Liver (tissue), 3 donors: ENCODE measurements around the gene MEIOB.
A peak's percentile ranks its signal among the peaks of the same experiment; 100 is the strongest.

Source experiments
- ATF3 ChIP-seq: IDR thresholded peaks from 2 replicates; pipeline ENCODE4 v1.6.1; 2016; ENCODE audit warnings: antibody characterized with exemption
- CTCF ChIP-seq: fragments of 150-350 bp; IDR thresholded peaks from 2 replicates; pipeline ENCODE4 v1.5.1; 2017; ENCODE audit warnings: improper control_type of control experiment, low read depth, low read length; ENCODE audit not compliant: missing input control
- EGR1 ChIP-seq, 2 donors: IDR thresholded peaks; 2 replicates each; pipeline ENCODE4 v1.6.1; 2016 to 2018; ENCODE audit warnings: antibody characterized with exemption in 2 of 2, low read depth in 2 of 2
- FOXA1 ChIP-seq: IDR thresholded peaks from 2 replicates; pipeline ENCODE4 v1.6.1; 2016; ENCODE audit warnings: antibody characterized with exemption
- GABPA ChIP-seq, 2 donors: IDR thresholded peaks in 1 of 2; conservative IDR thresholded peaks in 1 of 2; 2 replicates each; pipeline ENCODE4 v1.6.1; 2016; ENCODE audit warnings: antibody characterized with exemption in 2 of 2, mild to moderate bottlenecking in 1 of 2, moderate library complexity in 1 of 2
- REST ChIP-seq: IDR thresholded peaks from 2 replicates; pipeline ENCODE4 v1.6.1; 2016; ENCODE audit warnings: antibody characterized with exemption, mild to moderate bottlenecking
- RXRA ChIP-seq, 2 donors: IDR thresholded peaks; 2 replicates each; pipeline ENCODE4 v1.6.1; 2017 to 2018; ENCODE audit warnings: antibody characterized with exemption in 2 of 2, mild to moderate bottlenecking in 1 of 2
- SP1 ChIP-seq: IDR thresholded peaks from 2 replicates; pipeline ENCODE4 v1.6.1; 2018; ENCODE audit warnings: antibody characterized with exemption, mild to moderate bottlenecking
- TAF1 ChIP-seq: conservative IDR thresholded peaks from 2 replicates; pipeline ENCODE4 v1.6.1; 2016; ENCODE audit warnings: antibody characterized with exemption, mild to moderate bottlenecking
- YY1 ChIP-seq: IDR thresholded peaks from 2 replicates; pipeline ENCODE4 v1.6.1; 2016; ENCODE audit warnings: antibody characterized with exemption, mild to moderate bottlenecking
- ZBTB33 ChIP-seq: IDR thresholded peaks from 2 replicates; pipeline ENCODE4 v1.6.1; 2016; ENCODE audit warnings: antibody characterized with exemption
- donor health status: healthy.
- donor health status: healthy.

- peak; percentile 40 for TF ChIP-seq CTCF
- no peak for TF ChIP-seq ATF3
- TF ChIP-seq REST, result no peak
- TF ChIP-seq FOXA1, result no peak
- no peak for TF ChIP-seq YY1
- TF ChIP-seq SP1, result no peak
- no peak for TF ChIP-seq GABPA (IDR thresholded peaks at IDR 0.05 in 1 of 2, conservative IDR thresholded peaks at IDR 0.05 in 1 of 2)
- TF ChIP-seq RXRA (IDR thresholded peaks at IDR 0.05), result no peak
- no peak for TF ChIP-seq TAF1
- TF ChIP-seq EGR1 (IDR thresholded peaks at IDR 0.05; ENCODE audit: low read depth in 2 of 2), result no peak
- TF ChIP-seq ZBTB33, result no peak
These were observed 8.1 kb downstream of the MEIOB start for GRCh38 chr16:1863681-1864460.
